ENCODE data around the gene B3GNT8. TPM values are rescaled to one million over a fixed set of nuclear protein-coding genes. Genes with fewer than 3 reads are reported as not detected.

The B3GNT8 gene
- total and polyA plus RNA-seq, 2 of the 8 experiments (the other 6 are each of a cell fraction or from before 2014, with no cell fraction given): 0.67 to 0.86 TPM

GRCh38 chr19:41414461-41414860 is 12.7 kb downstream of the B3GNT8 start (continued):
- TF ChIP-seq CHD7 (IDR thresholded peaks at IDR 0.05; ENCODE audit: insufficient replicate concordance, low read length): no peak
- TF ChIP-seq POLR2AphosphoS5 (IDR thresholded peaks at IDR 0.05; ENCODE audit: low read depth, low read length): no peak
- no peak for TF ChIP-seq TAF7 (optimal IDR thresholded peaks at IDR 0.05; ENCODE audit: borderline replicate concordance, low read depth, low read length)
- TF ChIP-seq NANOG (IDR thresholded peaks at IDR 0.05; ENCODE audit: insufficient read depth, low read depth, low read length, poor library complexity, severe bottlenecking): no peak
- no peak for TF ChIP-seq ASH2L (IDR thresholded peaks at IDR 0.05; ENCODE audit: low read length)
- TF ChIP-seq KDM4A (IDR thresholded peaks at IDR 0.05; ENCODE audit: low read depth, low read length, severe bottlenecking): no peak
- TF ChIP-seq RXRA (IDR thresholded peaks at IDR 0.05; ENCODE audit: insufficient read depth, low read depth, low read length): no peak
- no peak for TF ChIP-seq TAF1 (IDR thresholded peaks at IDR 0.05; ENCODE audit: low read depth, low read length)
- TF ChIP-seq RNF2 (IDR thresholded peaks at IDR 0.05; ENCODE audit: borderline replicate concordance, low read depth, low read length, missing control alignments, poor library complexity, severe bottlenecking): no peak
- no peak for TF ChIP-seq POU5F1 (IDR thresholded peaks at IDR 0.05; ENCODE audit: low read depth, low read length)
- TF ChIP-seq SRF (IDR thresholded peaks at IDR 0.05; ENCODE audit: low read depth, low read length): no peak
- no peak for TF ChIP-seq KDM5A (IDR thresholded peaks at IDR 0.05; ENCODE audit: low read length)

Measured in H1 (cell line).